KMS-11 (cell line): Measurements from ENCODE around the gene NELFA.

Source experiments
- H2AFZ ChIP-seq: fragments of 200-600 bp; sonication (generic); 2 replicates; pipeline ENCODE4 v1.6.1; 2016; ENCODE audit warnings: antibody characterized with exemption, mixed run types, low read depth
- H3K27ac ChIP-seq: fragments of 200-600 bp; sonication (generic); 2 replicates; pipeline ENCODE4 v1.6.1; 2016; ENCODE audit warnings: mild to moderate bottlenecking, mixed run types
- H3K27me3 ChIP-seq: fragments of 200-600 bp; sonication (generic); 2 replicates; pipeline ENCODE4 v1.6.1; 2017; ENCODE audit warnings: mild to moderate bottlenecking, low read depth, mixed run types, moderate library complexity; ENCODE audit not compliant: insufficient read depth
- H3K36me3 ChIP-seq: fragments of 200-600 bp; sonication (generic); 2 replicates; pipeline ENCODE4 v1.6.1; 2017; ENCODE audit warnings: mild to moderate bottlenecking, mixed run types; ENCODE audit not compliant: insufficient read depth
- H3K4me1 ChIP-seq: fragments of 200-600 bp; sonication (generic); 2 replicates; pipeline ENCODE4 v1.6.1; 2016; ENCODE audit warnings: mild to moderate bottlenecking, low read depth, mixed run types; ENCODE audit not compliant: poor library complexity, severe bottlenecking
- H3K4me2 ChIP-seq: fragments of 200-600 bp; sonication (generic); 2 replicates; pipeline ENCODE4 v1.7.0; 2016; ENCODE audit warnings: mild to moderate bottlenecking, mixed run types
- H3K4me3 ChIP-seq: fragments of 200-600 bp; sonication (generic); IDR thresholded peaks from 2 replicates; pipeline ENCODE4 v1.6.1; 2017; ENCODE audit warnings: low read depth, low read length, mixed read lengths; ENCODE audit not compliant: insufficient read depth
- H3K79me2 ChIP-seq: fragments of 200-600 bp; sonication (generic); 2 replicates; pipeline ENCODE4 v1.6.1; 2016; ENCODE audit warnings: low read depth, mixed run types; ENCODE audit not compliant: insufficient read depth
- H3K9ac ChIP-seq: fragments of 200-600 bp; sonication (generic); 2 replicates; pipeline ENCODE4 v1.6.1; 2016; ENCODE audit warnings: mild to moderate bottlenecking, mixed run types
- H4K20me1 ChIP-seq: fragments of 200-600 bp; sonication (generic); 2 replicates; pipeline ENCODE4 v1.6.1; 2016; ENCODE audit warnings: mild to moderate bottlenecking, mixed run types; ENCODE audit not compliant: insufficient read depth
- CTCF ChIP-seq: fragments of 200-600 bp; sonication (generic); conservative IDR thresholded peaks from 2 replicates; pipeline ENCODE4 v1.6.1; 2017; ENCODE audit warnings: low read depth, mild to moderate bottlenecking, antibody characterized with exemption, low read length, moderate library complexity, mixed read lengths

NELFA gene

GRCh38 chr4:1978226-1978625 is 30.5 kb downstream of the NELFA start:
- Histone ChIP-seq H3K4me2 (no peak overlapping the region), H3K4me1 (no peaks in the 10 kb centered on the region), H3K79me2 (no peaks in the 10 kb centered on the region), H2AFZ (no peak overlapping the region), H3K9ac (no peak overlapping the region), H3K27me3 (no peaks in the 10 kb centered on the region), H3K36me3 (peaks cover 4% of the 10 kb centered on the region; the same call in 1 of the 2 replicates), H4K20me1 (peaks cover 6% of the 10 kb centered on the region; the same call in 1 of the 2 replicates), H3K4me3 (no peak overlapping the region), H3K27ac (no peak overlapping the region)
- no peak for TF ChIP-seq CTCF

- H4K20me1 ChIP-seq: peaks cover 6% of the 10 kb centered on the region; the same call in 1 of the 2 replicates
- no peak overlapping the region for H3K9ac ChIP-seq
- H3K79me2 ChIP-seq: no peaks in the 10 kb centered on the region
- no peak overlapping the region for H2AFZ ChIP-seq
- H3K4me2 ChIP-seq: no peak overlapping the region
- H3K27ac ChIP-seq: no peak overlapping the region
- peaks cover 4% of the 10 kb centered on the region; the same call in 1 of the 2 replicates for H3K36me3 ChIP-seq
- TF ChIP-seq CTCF: no peak
- H3K27me3 ChIP-seq: no peaks in the 10 kb centered on the region
- H3K4me1 ChIP-seq: no peaks in the 10 kb centered on the region
- no peak overlapping the region for H3K4me3 ChIP-seq
Observed at GRCh38 chr4:1976416-1977352, 32.1 kb downstream of the NELFA start.

GRCh38 chr4:1975880-1976279 is 32.9 kb downstream of the NELFA start:
- Histone ChIP-seq H2AFZ (no peak overlapping the region), H3K27me3 (no peaks in the 10 kb centered on the region), H3K4me2 (no peak overlapping the region), H3K9ac (no peak overlapping the region), H3K4me3 (no peak overlapping the region), H3K4me1 (no peaks in the 10 kb centered on the region), H3K27ac (no peak overlapping the region), H3K36me3 (peaks cover 4% of the 10 kb centered on the region; the same call in 1 of the 2 replicates), H3K79me2 (no peaks in the 10 kb centered on the region), H4K20me1 (peaks cover 6% of the 10 kb centered on the region; the same call in 1 of the 2 replicates)
- no peak for TF ChIP-seq CTCF

- TF ChIP-seq CTCF: no peak
- peaks cover 6% of the 10 kb centered on the region; the same call in 1 of the 2 replicates for H4K20me1 ChIP-seq
Observed at GRCh38 chr4:1975391-1975801, 33.4 kb downstream of the NELFA start.

More at GRCh38 chr4:1975391-1975801, 33.4 kb downstream of the NELFA start:
- H3K4me2 ChIP-seq: no peak overlapping the region
- no peak overlapping the region for H2AFZ ChIP-seq
- peaks cover 4% of the 10 kb centered on the region; the same call in 1 of the 2 replicates for H3K36me3 ChIP-seq
- H3K27ac ChIP-seq: no peak overlapping the region
- no peaks in the 10 kb centered on the region for H3K4me1 ChIP-seq
- no peak overlapping the region for H3K9ac ChIP-seq
- no peak overlapping the region for H3K4me3 ChIP-seq
- no peaks in the 10 kb centered on the region for H3K79me2 ChIP-seq
- H3K27me3 ChIP-seq: no peaks in the 10 kb centered on the region
